Measurements from ENCODE around the gene IGFL1. TPM values are rescaled to one million over a fixed set of nuclear protein-coding genes. Genes with fewer than 3 reads are reported as not detected.
"Not testable (repeated sequence)": the region's sequence is repeated elsewhere in the genome, so short reads cannot be mapped to it uniquely, and the experiment has no call there.

The IGFL1 gene
- total RNA-seq, 4 donors from 2014 or later = 2.9 to 46.0 (median 22.0) TPM

GRCh38 chr19:46217476-46217875, 12.1 kb upstream of the IGFL1 start:
- Histone ChIP-seq H3K27ac (no peak overlapping the region), H3K27me3 (peaks cover 0 to 47% (median 0%) of the 10 kb centered on the region in 4 donors), H3K36me3 (no peaks in the 10 kb centered on the region), H3K4me3 (no peak overlapping the region), H3K9me3 (no peaks in the 10 kb centered on the region), H3K4me1 (peaks cover 7 to 15% (median 9%) of the 10 kb centered on the region in 3 donors)
- intact Hi-C loops (cut with DNase I) = no loop called here
- WGBS, 2 donors = 44 to 48% methylated on average over 9 of the region's 9 CpGs
- no peak for DNase-seq
- TF ChIP-seq CTCF (IDR thresholded peaks at IDR 0.05) (no peak), POLR2A (IDR thresholded peaks at IDR 0.05) (no peak)

- H3K27me3 ChIP-seq = peaks cover 0 to 42% (median 0%) of the 10 kb centered on the region in 4 donors
- intact Hi-C loops (cut with DNase I) = no loop called here
- DNase-seq = no peak
- 13 to 22% methylated on average over 6 of the region's 6 CpGs for WGBS, 2 donors
- peaks cover 13 to 22% (median 15%) of the 10 kb centered on the region in 3 donors for H3K4me1 ChIP-seq
- TF ChIP-seq CTCF (IDR thresholded peaks at IDR 0.05) (no peak), POLR2A (IDR thresholded peaks at IDR 0.05) (no peak)
- H3K4me3 ChIP-seq = no peak overlapping the region
- no peak overlapping the region for H3K27ac ChIP-seq
- H3K9me3 ChIP-seq = no peaks in the 10 kb centered on the region
- no peaks in the 10 kb centered on the region for H3K36me3 ChIP-seq
These were observed 11.4 kb upstream of the IGFL1 start for GRCh38 chr19:46218160-46218559.

GRCh38 chr19:46220038-46220615, 9.4 kb upstream of the IGFL1 start:
- TF ChIP-seq CTCF (IDR thresholded peaks at IDR 0.05) (no peak), POLR2A (IDR thresholded peaks at IDR 0.05) (no peak)
- 84 to 85% methylated on average over 3 to 7 of the region's 8 CpGs for WGBS, 2 donors
- H3K27me3 ChIP-seq = peaks cover 0 to 52% (median 0%) of the 10 kb centered on the region in 4 donors
- no peak for DNase-seq
- H3K27ac ChIP-seq = no peak overlapping the region
- peaks cover 18 to 41% (median 20%) of the 10 kb centered on the region in 3 donors for H3K4me1 ChIP-seq
- H3K4me3 ChIP-seq = no peak overlapping the region
- no peaks in the 10 kb centered on the region for H3K36me3 ChIP-seq
- no peaks in the 10 kb centered on the region for H3K9me3 ChIP-seq
- intact Hi-C loops (cut with DNase I) = no loop called here

GRCh38 chr19:46221152-46221551, 8.4 kb upstream of the IGFL1 start:
- WGBS, 2 donors = 71 to 88% methylated on average over 1 to 2 of the region's 2 CpGs
- no peak for DNase-seq
- Histone ChIP-seq H3K4me3 (no peak overlapping the region), H3K27me3 (peaks cover 0 to 61% (median 0%) of the 10 kb centered on the region in 4 donors), H3K27ac (no peak overlapping the region), H3K9me3 (no peaks in the 10 kb centered on the region), H3K36me3 (no peaks in the 10 kb centered on the region), H3K4me1 (peaks cover 21 to 52% (median 28%) of the 10 kb centered on the region in 3 donors)
- intact Hi-C loops (cut with DNase I) = no loop called here
- TF ChIP-seq POLR2A (IDR thresholded peaks at IDR 0.05) (no peak), CTCF (IDR thresholded peaks at IDR 0.05) (no peak)

- peak overlapping the region; percentile 14 to 71 (median 29) for H3K27ac ChIP-seq
- H3K4me1 ChIP-seq = peaks cover 21 to 61% (median 30%) of the 10 kb centered on the region in 3 donors
- no peak for DNase-seq
- no peak for TF ChIP-seq CTCF (IDR thresholded peaks at IDR 0.05)
- TF ChIP-seq POLR2A (IDR thresholded peaks at IDR 0.05) = no peak
- intact Hi-C loops (cut with DNase I) = no loop called here
- H3K27me3 ChIP-seq = peaks cover 0 to 70% (median 0%) of the 10 kb centered on the region in 4 donors
- H3K9me3 ChIP-seq = no peaks in the 10 kb centered on the region
- no peaks in the 10 kb centered on the region for H3K36me3 ChIP-seq
- 14 to 20% methylated on average over 5 to 6 of the region's 7 CpGs for whole genome bisulfite sequencing, 2 donors
- no peak overlapping the region for H3K4me3 ChIP-seq
These were observed 7.4 kb upstream of the IGFL1 start for GRCh38 chr19:46221981-46222610.

- H3K36me3 ChIP-seq; H3K4me3 ChIP-seq; H3K9me3 ChIP-seq; intact Hi-C loops (cut with DNase I); DNase-seq: not testable (repeated sequence)
- WGBS, 2 donors = 40 to 80% methylated on average over 2 to 3 of the region's 10 CpGs
- Histone ChIP-seq H3K27ac (peak overlapping the region in 2 of 4 donors; percentile 34 to 79), H3K27me3 (peaks cover 0 to 77% (median 0%) of the 10 kb centered on the region in 4 donors), H3K4me1 (peaks cover 21 to 62% (median 30%) of the 10 kb centered on the region in 3 donors)
These were observed 5.8 kb upstream of the IGFL1 start for GRCh38 chr19:46223787-46224186.

Data from esophagus squamous epithelium (tissue), 5 donors.